HG03060 (cell line): ENCODE measurements around the gene AFF3.
"Not testable (repeated sequence)": the region's sequence is repeated elsewhere in the genome, so short reads cannot be mapped to it uniquely, and the experiment has no call there.

Experiments
- ATAC-seq: cut with Tn5 transposase; IDR thresholded peaks from one replicate; pipeline ENCODE4 v1.9.1; 2021; ENCODE audit warnings: low read depth, moderate number of reproducible peaks; ENCODE audit not compliant: unreplicated experiment

AFF3 gene

DNA sequence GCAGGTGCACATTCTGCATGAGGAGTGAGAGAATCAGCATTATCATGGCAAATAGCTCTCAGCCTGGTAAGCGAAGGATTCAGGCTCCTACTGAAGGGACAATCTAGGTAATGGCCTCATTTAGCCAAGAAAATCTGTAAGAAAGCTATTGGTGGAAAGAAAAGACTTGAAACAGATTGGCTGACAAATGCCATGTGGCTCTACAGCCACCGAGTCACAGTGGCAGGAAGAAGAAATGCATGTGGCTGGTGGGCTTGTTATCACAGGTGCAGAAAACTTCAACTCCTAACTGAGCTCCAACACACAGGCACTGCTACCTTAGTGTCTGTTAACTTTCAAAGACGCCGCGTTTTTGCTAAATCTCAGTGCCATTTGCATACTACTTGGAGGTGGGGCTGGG, 592.0 kb downstream of the AFF3 start:
- no peak for ATAC-seq

DNA sequence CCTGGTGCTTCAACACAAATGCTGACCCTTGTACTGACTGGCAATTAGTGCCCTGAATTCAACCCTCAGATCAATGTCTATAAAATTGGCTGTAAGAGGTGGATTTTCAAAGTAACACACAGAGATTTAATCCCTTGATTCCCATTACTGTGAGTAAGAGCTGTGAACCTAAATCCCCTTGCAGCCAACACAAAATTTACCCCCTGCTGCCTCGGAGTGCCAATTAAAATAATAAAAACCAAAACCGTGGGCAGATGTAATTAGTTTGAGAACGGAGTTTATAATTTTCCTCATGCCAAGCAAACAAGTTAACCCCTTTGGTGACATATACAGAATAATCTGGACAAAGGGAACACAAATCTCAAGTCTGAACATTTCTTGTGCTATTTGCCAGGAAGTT, 596.8 kb downstream of the AFF3 start:
- ATAC-seq: no peak

DNA sequence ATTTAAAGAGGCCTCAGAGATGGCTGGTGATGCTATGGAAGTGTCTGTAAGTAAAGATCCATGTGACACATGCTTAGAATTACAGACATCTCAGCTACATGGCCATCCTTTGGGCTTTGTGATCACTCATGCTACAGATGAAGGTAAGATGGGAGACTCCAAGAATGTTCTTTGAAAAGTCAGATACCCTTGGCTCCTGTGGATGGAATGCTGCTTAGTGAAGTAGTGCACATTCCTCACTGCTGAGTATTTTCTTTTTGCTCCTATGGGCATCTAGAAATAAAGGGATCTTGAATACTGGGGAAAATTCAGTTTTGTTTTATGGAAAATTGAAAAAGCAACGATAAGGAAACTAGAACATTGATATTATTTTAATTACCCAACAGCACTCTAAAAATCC, 597.3 kb downstream of the AFF3 start:
- no peak for ATAC-seq

DNA sequence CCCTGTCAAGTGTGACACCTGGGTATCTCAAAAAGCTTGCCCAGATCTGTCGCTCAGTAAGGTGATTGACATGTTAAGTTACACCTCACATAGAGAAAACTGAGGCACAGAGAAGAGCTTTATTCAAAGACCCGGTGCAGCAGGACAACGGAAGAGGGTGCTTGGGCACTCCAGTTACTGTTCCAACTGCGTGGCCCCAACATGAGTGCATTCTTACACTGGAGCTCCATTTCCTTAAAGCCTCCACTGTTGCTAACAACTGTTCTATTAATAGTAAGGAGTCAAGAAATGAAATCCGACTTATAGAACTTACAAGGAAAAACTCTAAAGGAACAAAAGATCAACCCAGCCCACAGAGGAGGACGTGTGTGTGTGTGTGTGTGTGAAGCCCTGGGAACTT, 597.8 kb downstream of the AFF3 start:
- no peak for ATAC-seq

DNA sequence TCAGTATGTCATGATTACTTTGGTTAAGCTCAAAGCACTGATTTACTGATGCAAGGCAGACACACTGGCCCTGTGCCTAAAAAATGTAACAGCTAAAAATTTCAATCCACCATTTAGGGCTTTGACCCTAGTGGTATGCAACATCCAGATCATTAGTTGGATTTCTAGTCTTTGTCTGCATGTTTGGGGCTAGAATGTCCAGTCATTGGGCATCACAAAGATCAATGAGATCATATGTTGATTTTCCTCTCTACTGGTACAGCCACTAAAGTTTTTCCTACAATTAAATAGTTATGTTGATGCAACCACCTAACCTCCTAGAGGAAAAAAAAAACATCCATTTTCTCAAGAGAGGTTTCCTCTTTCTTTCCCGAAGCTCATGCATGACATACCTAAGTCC, 599.1 kb downstream of the AFF3 start:
- ATAC-seq: no peak

DNA sequence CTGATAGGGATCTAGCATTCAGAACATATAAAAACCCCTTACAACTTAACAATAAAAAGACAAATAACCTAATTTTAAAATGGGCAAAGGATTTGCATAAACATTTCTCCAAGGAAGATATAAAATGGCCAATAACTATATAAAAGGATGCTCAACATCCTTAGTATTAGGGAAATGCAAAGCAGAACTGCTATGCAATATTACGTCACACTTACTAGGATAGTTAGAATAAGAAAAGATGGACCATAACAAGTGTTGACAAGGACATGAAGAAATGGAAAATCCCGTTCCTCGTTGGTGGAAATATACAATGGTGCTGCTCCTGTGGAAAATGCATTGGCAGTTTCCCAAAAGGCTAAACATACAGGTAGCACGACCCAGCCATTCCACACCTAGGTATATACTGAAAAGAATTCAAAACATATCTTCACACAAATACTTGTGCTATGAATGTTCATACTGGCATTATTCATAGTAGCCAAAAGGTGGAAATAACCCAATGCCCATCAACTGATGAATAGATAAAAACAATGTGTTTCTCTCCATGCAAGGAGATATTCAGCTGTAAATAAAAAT, 604.4 kb downstream of the AFF3 start:
- no peak for ATAC-seq

DNA sequence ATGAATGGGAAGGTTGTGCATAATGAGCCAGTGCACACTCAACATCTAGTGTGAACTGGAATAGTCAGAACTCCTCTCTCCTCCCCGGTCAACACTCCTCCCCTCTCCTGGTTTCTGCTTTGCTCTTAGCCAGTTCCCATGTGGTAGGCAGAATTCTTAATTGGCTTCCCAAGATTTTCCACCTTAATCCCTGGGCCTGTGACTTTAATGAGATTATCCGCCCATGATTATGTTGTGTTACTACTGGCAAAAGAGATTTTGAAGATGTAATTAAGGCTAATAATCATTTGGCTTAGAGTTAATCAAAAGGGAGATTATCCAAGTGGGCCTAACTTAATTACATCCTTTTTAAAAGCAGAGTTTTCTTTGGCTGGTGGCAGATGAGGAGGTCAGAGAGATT, 618.3 kb downstream of the AFF3 start:
- ATAC-seq: no peak

DNA sequence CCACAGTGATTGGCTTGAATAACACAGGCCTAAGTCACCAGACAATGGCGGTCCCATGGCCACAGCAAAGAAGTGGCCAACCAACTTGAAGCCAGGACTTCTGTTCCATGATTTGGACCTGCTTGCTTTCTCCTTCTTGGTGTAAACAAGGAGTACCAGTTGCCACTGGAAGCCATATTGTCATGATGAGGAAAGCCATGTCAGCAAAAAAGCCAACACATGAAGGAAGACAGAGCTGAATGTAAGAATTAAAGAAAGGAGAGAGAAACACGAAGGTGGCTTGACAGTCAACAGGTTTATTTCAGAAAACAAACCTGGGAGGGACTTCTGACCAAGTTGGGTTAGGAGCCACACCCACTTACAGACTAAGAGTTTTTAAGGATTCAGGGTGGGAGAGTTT, 620.2 kb downstream of the AFF3 start:
- ATAC-seq: no peak

DNA sequence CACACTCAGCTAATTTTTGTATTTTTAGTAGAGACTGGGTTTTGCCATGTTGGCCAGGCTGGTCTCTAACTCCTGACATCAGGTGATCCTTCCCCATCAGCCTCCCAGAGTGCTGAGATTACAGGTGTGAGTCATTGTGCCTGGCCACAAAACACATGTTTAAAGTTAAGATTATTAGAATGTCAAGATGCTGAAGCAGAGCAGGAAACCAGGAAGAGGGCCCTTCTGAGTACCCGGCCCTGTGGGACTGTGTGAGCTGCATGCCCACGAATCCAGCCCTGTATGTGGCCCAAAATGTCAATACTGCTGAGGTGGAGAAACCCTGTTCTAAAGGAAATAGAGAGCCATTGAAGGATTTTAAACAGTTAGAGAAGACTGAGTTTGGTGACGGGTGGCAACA, 621.6 kb downstream of the AFF3 start:
- no peak for ATAC-seq

DNA sequence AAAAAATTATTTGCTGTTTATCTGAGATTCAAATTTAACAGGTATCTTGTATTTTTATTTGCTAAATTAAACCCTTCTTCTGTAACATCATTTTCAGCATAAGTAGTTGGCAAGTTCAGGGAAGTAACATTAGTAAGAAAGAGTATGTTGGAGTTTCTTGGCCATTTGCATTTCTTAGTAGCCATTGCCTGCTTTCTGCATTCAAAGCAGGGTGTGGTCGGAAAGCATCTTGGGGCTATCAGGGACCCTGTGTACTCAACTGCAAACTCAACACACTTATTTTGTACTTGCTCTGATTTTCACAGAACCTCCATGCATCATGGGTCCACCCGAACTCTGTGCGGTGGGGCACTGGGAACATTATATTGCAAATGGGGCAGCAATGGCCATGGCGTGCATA, 622.2 kb downstream of the AFF3 start:
- no peak for ATAC-seq

DNA sequence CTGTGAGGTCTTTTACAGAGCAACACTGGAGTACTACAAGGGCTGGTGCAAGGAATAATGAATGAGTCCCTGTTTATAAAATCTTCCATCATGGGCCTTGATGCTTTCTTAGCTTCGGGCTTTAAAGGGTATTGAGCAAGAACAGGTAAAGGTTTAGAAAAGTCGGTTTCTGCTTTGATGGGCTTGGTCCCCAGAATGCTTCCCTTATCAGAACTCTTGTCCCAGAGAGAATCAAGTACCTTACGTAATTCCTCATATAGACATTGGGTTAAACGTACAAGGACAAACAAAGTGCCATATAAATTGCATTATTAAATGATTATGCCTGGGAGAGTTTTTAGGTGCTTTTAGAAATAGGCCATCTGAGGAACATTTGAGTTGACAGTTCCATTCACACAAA, 628.0 kb downstream of the AFF3 start:
- ATAC-seq: no peak

DNA sequence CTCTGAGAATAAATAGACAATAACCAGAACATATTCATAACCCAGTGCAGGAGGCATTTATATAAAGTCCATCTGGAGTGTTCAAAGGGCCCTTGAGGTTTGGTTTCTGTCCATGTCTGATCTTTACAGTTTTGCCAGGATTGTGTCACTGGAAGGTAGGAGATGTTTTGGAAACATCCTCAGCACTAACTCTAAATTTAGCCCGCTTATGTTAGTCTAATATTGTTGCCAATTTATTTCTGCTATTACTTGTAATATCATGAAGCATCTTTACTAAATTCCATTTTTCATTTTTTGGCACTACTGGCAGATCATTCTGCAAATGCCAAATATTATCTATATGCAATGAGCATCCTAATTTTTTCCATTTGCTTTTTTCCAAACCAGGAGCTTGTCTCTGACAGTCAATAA, 630.2 kb downstream of the AFF3 start:
- ATAC-seq: no peak

DNA sequence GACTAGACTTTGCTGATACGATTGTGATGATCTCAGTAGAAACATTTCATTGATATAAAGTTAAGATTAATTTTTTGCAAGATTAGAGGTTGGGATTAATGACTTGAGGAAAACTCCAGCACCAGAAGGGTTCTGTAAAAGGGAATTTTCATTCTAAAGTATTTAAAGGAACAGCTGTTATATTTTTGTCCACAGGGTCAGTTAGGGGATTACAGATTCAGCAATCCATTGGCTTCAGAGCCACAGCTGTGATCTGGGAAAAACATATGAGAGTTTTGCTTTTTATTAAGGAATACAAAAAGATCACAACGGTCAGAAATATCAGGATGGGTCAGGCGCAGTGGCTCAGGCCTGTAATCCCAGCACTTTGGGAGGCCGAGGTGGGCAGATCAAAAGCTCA, 633.0 kb downstream of the AFF3 start:
- ATAC-seq: no peak

DNA sequence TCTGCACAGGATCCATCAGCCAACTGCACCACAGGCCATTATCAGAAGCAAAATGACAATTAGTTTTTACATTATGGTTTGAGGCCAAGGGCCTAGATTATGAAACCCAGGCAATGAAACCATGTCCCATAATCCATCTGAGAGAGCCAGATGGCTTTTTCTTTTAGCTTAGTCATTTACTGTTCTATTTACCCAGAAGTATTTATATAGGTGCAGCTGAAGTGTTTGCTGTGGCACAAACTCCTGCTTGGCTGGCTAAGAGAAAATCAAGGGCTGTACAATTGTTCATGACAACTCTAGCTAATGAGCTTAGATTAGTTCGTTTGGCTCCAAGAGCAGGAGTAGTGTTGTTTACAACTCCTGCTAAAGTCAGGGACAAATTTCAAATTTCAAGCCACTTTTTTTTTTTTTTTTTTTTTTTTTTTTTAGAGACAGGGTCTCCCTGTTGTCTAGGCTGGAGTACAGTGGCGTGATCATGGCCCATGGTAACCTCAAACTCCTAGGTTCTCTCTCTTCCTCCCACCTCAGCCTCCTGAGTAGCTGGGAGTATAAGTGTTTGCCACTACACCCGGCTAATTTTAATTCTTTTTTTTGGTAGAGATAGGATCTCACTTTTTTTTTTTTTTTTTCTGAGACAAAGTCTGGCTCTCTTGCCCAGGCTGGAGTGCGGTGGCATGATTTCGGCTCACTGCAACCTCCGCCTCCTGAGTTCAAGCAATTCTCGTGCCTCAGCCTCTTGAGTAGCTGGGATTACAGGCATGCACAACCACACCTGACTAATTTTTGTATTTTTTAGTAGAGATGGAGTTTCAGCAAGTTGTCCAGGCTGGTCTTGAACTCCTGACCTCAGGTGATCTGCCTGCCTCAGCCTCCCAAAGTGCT, 634.2 kb downstream of the AFF3 start:
- no peak for ATAC-seq

DNA sequence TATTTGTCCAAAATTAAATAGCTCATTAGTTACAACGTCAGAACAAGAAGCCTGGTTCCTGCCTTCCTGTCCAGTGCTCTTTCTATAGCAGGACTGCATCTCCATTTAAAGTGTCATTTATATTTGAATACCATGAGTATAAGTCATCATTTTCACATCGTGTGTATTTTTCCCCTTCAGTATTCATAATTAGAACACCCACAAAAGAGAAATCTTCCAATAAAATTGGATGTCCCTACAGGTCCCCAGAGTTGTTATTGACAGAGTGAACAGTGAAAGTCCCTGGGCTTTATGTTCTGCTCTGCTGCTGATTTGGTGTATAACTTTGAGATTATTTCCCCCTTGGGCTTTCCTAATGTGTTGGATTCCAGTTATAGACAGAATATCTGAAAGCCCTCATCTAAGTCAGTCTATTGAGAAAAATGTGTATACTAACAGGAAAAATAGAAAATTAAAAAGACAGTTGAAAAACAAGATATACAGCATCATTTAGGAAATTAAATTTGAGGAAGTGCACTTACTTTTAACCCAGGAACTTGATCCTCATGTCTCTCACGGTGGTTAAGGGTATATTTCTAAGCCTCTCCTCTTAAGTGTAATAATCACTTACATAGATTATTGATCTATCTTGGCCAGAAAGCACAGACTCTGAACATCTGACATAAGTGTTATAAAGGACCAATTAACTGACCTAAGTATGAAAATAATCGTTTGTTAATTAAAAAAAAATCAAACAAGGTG, 637.4 kb downstream of the AFF3 start:
- no peak for ATAC-seq

DNA sequence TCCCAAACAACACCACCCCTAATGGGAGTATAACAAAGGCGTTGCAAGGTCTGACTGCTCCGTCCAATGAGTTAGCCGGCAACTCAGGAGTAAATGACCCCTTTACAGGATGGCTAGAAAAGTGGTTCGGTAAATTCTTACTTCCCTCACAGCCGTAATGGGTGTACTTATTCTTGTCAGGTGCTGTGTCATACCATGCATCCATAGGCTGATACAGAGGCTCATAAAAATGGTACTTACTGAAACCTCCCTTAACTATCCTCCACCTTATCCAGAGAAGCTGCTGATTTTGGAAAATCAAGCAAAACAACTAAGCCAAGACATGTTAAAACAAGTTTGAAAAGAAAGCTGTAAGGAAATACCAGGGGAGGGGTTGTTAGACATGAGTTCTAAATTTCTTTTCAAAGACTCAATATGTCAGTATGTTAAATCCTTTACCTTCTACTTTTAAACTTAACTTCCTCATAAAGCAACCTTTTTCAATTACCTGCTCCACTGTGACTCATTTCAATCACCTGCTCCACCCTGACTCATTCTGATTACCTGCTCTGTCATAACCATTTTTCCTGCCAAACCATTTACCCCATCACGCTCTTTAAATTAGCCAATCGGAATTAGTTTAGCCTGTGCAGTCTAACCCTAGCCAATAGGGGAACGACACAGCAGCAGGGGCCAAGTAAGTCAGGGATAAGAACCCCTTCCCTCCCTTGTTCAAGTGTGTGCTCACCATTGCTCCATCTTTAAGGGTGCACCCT, 638.6 kb downstream of the AFF3 start:
- not testable (repeated sequence) for ATAC-seq

DNA sequence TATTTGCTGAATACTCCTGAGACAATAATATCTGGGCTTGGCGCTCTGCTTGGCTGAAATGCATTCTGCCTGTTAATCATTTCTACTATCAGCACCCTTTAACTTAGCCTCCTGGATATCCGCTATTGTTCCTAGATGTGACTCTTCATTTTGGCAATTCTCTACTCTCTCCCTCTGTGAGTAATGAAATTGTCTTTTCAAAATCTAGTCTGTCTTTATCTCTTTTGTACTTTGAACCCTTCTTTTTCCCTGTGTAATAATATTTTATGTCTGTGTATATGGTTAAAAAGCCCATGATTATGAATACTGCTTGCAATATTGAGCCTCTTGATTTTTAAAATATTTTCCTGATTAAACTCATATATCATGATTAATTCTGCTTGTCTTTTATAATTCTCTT, 646.4 kb downstream of the AFF3 start:
- no peak for ATAC-seq
